IPS-NIHi7 (cell line): ENCODE results near the gene UGT1A10.

Source experiments
- DNase-seq: peaks from one replicate; pipeline ENCODE4 v3.0.0; 2012; ENCODE audit warnings: mixed read lengths; ENCODE audit errors: extremely low spot score

The UGT1A10 gene

DNA sequence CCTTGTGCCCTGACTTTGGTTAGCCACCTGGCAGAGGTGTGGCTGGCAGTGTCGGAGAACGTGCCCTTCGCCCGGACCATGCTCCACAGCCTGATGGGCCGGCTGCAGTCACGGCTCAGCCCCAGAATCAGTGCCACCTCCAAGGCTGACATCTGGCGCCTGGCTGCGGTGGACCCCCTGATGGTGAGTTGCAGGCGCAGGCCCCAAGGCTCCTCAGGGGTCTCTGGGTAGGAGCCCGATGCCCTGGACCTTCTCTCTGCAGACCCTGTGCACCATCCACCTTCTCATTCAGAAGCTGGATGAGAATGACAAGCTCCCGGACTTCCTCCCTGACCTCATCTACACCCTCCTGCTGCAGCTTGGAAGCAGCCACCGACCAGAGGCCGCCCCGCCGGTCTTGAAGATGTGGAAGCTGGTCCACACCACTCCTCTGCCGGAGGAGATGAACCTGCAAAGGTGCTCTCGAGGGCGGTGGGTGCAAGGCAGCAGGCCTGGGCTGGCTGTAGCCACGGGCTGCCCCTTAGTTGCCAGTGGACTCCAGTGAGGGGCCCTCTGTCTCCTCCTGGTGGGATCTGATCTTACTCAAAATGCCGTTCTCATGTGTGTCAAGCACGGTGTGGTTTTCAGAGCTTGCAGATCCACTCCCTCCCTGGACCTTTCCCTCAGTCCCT is 186.0 kb downstream of the UGT1A10 start:
- DNase-seq = no peak
